Mesendoderm (in vitro differentiated cells): ENCODE measurements around the gene RTP3.

Experiments used
- DNase-seq: peaks from one replicate; pipeline ENCODE4 v3.0.0; 2013
- H2AK5ac ChIP-seq: 2 replicates; pipeline ENCODE4 v1.6.1; 2013; ENCODE audit warnings: low read length, inconsistent platforms
- H2BK120ac ChIP-seq: 2 replicates; pipeline ENCODE4 v1.6.1; 2013; ENCODE audit warnings: low read depth, mild to moderate bottlenecking, low read length, moderate library complexity, mixed read lengths
- H2BK15ac ChIP-seq: replicated peaks from 2 replicates; pipeline ENCODE4 v1.6.1; 2013; ENCODE audit warnings: low read depth, mild to moderate bottlenecking, moderate library complexity
- H2BK5ac ChIP-seq: 2 replicates; pipeline ENCODE4 v1.6.1; 2013; ENCODE audit warnings: low read length, inconsistent platforms
- H3K18ac ChIP-seq: 2 replicates; pipeline ENCODE4 v1.6.1; 2013; ENCODE audit warnings: mild to moderate bottlenecking, low read length, mixed read lengths
- H3K23ac ChIP-seq: one replicate; pipeline ENCODE4 v1.6.1; 2013; ENCODE audit warnings: low read length
- H3K27ac ChIP-seq: 2 replicates; pipeline ENCODE4 v1.5.1; 2013; ENCODE audit warnings: low read depth, mild to moderate bottlenecking, inconsistent platforms, low read length, moderate library complexity
- H3K27me3 ChIP-seq: 2 replicates; pipeline ENCODE4 v1.6.1; 2013; ENCODE audit warnings: low read length, control low read depth, mild to moderate bottlenecking, inconsistent platforms; ENCODE audit not compliant: insufficient read depth, poor library complexity
- H3K36me3 ChIP-seq: 2 replicates; pipeline ENCODE4 v1.6.1; 2013; ENCODE audit warnings: low read length, inconsistent platforms; ENCODE audit not compliant: control insufficient read depth, insufficient read depth
- H3K4ac ChIP-seq: one replicate; pipeline ENCODE4 v1.6.1; 2013; ENCODE audit warnings: low read depth, mild to moderate bottlenecking, low read length, moderate library complexity
- H3K4me1 ChIP-seq: 2 replicates; pipeline ENCODE4 v1.6.1; 2013; ENCODE audit warnings: low read depth, low read length, inconsistent platforms; ENCODE audit not compliant: control insufficient read depth
- H3K4me2 ChIP-seq: 2 replicates; pipeline ENCODE4 v1.6.1; 2013; ENCODE audit warnings: low read length
- H3K4me3 ChIP-seq: 2 replicates; pipeline ENCODE4 v1.5.1; 2013; ENCODE audit warnings: mild to moderate bottlenecking, low read length
- H3K56ac ChIP-seq: one replicate; pipeline ENCODE4 v1.6.1; 2013; ENCODE audit warnings: low read length
- H3K79me1 ChIP-seq: 2 replicates; pipeline ENCODE4 v1.6.1; 2013; ENCODE audit warnings: low read length, inconsistent platforms
- H3K79me2 ChIP-seq: 2 replicates; pipeline ENCODE4 v1.6.1; 2013; ENCODE audit warnings: mild to moderate bottlenecking, low read length; ENCODE audit not compliant: control insufficient read depth, insufficient read depth
- H3K9ac ChIP-seq: 2 replicates; pipeline ENCODE4 v1.6.1; 2013; ENCODE audit warnings: low read length, inconsistent platforms
- H4K5ac ChIP-seq: one replicate; pipeline ENCODE4 v1.6.1; 2013; ENCODE audit warnings: low read length
- H4K8ac ChIP-seq: one replicate; pipeline ENCODE4 v1.6.1; 2013; ENCODE audit warnings: low read depth, mild to moderate bottlenecking, control low read depth, low read length, moderate library complexity
- WGBS: extraction: QIAGEN DNeasy Blood & Tissue Kit; methylation state at CpG from one replicate; pipeline ENCODE4 v1.1.7; 2013; ENCODE audit warnings: low lambda C conversion rate, missing lambda C conversion rate; ENCODE audit not compliant: insufficient coverage; ENCODE audit errors: extremely low coverage; 5-methylcytosine and 5-hydroxymethylcytosine counted together

The RTP3 gene

DNA sequence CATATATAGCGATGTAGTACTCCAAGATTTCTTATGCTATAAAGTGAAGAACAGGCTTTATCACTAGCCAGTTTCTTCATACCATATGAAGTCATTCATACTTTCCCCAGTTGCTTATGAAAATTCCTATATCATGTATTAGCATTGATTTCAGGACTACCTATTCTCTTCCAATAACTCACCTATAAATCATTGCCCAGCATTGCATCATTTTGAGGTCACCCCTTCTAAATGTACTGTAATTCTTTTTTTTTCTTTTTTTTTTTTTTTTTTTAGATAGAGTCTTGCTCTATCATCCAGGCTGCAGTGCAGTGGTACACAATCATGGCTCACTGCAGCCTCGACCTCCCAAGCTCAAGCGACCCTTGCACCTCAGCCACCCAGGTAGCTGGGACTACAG, 27.1 kb downstream of the RTP3 start:
- Histone ChIP-seq H3K9ac (no peak overlapping the region), H3K4me2 (no peak overlapping the region), H3K18ac (no peak overlapping the region), H3K27ac (no peak overlapping the region), H3K23ac (no peak overlapping the region), H2BK5ac (no peak overlapping the region), H3K79me2 (no peaks in the 10 kb centered on the region), H3K4me3 (no peak overlapping the region), H3K56ac (no peak overlapping the region), H4K8ac (no peak overlapping the region), H4K5ac (no peak overlapping the region), H2BK15ac (no peak overlapping the region), H2AK5ac (no peak overlapping the region), H2BK120ac (no peak overlapping the region), H3K36me3 (no peaks in the 10 kb centered on the region), H3K27me3 (no peaks in the 10 kb centered on the region), H3K4me1 (no peaks in the 10 kb centered on the region), H3K4ac (no peak overlapping the region), H3K79me1 (no peaks in the 10 kb centered on the region)
- no CpG with 5 or more reads among the region's 3 CpGs for WGBS
- DNase-seq = no peak

GRCh38 chr3:46527239-46527638, 29.5 kb downstream of the RTP3 start:
- no peaks in the 10 kb centered on the region for H3K79me1 ChIP-seq
- H3K36me3 ChIP-seq = no peaks in the 10 kb centered on the region
- no peak overlapping the region for H3K4ac ChIP-seq
- H3K56ac ChIP-seq = no peak overlapping the region
- H3K4me3 ChIP-seq = no peak overlapping the region
- no peak overlapping the region for H4K8ac ChIP-seq
- H2AK5ac ChIP-seq = no peak overlapping the region
- no peak overlapping the region for H3K18ac ChIP-seq
- no peaks in the 10 kb centered on the region for H3K27me3 ChIP-seq
- no CpG with 5 or more reads among the region's 5 CpGs for WGBS
- H3K4me2 ChIP-seq = no peak overlapping the region
- no peak overlapping the region for H2BK5ac ChIP-seq
- H2BK15ac ChIP-seq = no peak overlapping the region
- H3K27ac ChIP-seq = no peak overlapping the region
- H3K9ac ChIP-seq = no peak overlapping the region
- H3K4me1 ChIP-seq = no peaks in the 10 kb centered on the region
- no peak overlapping the region for H3K23ac ChIP-seq
- no peak for DNase-seq
- H4K5ac ChIP-seq = no peak overlapping the region
- H2BK120ac ChIP-seq = no peak overlapping the region
- H3K79me2 ChIP-seq = no peaks in the 10 kb centered on the region

DNA sequence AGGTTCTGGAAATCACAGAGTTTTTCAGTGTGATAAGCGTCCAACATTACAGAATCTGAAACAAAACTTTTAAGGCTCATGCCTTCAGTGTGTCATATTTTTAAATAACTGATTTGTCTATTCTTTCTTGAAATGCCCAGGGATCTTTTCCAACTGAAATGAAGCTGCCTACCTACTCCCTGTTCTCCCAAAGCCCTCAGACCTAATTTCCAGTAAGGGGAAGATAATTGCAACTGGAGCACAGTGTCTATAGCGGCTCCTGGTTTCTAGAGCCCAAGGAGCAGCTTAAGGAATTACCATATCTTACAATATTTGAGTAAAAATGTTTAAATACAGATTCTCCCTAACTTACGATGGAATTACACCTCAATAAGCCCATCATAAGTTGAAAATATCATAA, 35.3 kb downstream of the RTP3 start:
- Histone ChIP-seq H3K36me3 (no peaks in the 10 kb centered on the region), H3K9ac (no peak overlapping the region), H4K5ac (no peak overlapping the region), H3K23ac (no peak overlapping the region), H3K4me1 (no peaks in the 10 kb centered on the region), H3K56ac (no peak overlapping the region), H4K8ac (no peak overlapping the region), H3K79me2 (no peaks in the 10 kb centered on the region), H3K4me2 (no peak overlapping the region), H3K18ac (no peak overlapping the region), H3K27me3 (no peaks in the 10 kb centered on the region), H3K4me3 (no peak overlapping the region), H2BK120ac (no peak overlapping the region), H3K4ac (no peak overlapping the region), H2AK5ac (no peak overlapping the region), H3K27ac (no peak overlapping the region), H2BK5ac (no peak overlapping the region), H3K79me1 (no peaks in the 10 kb centered on the region), H2BK15ac (no peak overlapping the region)
- no peak for DNase-seq
- no CpG with 5 or more reads among the region's 3 CpGs for WGBS

DNA sequence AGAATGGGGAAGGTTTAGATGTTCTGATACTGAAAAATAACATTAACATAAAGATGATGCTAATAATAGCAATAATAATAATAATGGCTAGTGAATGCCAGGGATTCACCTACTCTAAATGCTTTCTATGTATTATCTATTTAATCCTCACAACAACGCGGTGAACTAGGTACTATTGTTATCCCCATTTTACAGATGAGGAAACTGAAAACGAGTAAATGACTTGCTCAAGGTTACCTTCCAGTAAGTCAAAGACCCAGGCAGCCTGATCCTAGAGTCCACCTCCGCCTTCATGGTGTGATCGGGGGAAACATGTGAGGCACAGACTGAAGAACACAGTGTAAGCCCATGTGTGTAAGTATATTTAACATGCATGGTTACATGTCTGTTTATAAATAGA, 38.0 kb downstream of the RTP3 start:
- Histone ChIP-seq H3K79me2 (no peaks in the 10 kb centered on the region), H4K8ac (no peak overlapping the region), H3K4me1 (peaks cover 2% of the 10 kb centered on the region), H3K79me1 (no peaks in the 10 kb centered on the region), H3K23ac (no peak overlapping the region), H3K4ac (no peak overlapping the region), H2BK15ac (no peak overlapping the region), H2AK5ac (no peak overlapping the region), H2BK120ac (no peak overlapping the region), H3K56ac (no peak overlapping the region), H2BK5ac (no peak overlapping the region), H3K4me3 (no peak overlapping the region), H3K27ac (no peak overlapping the region), H3K4me2 (no peak overlapping the region), H3K9ac (no peak overlapping the region), H3K36me3 (no peaks in the 10 kb centered on the region), H3K27me3 (no peaks in the 10 kb centered on the region), H4K5ac (no peak overlapping the region), H3K18ac (no peak overlapping the region)
- no CpG with 5 or more reads among the region's 5 CpGs for WGBS
- DNase-seq = no peak

GRCh38 chr3:46536758-46537157, 39.0 kb downstream of the RTP3 start:
- H3K9ac ChIP-seq = no peak overlapping the region
- no peak overlapping the region for H2BK15ac ChIP-seq
- no peak overlapping the region for H2BK5ac ChIP-seq
- no peak overlapping the region for H4K8ac ChIP-seq
- H2BK120ac ChIP-seq = no peak overlapping the region
- H3K79me2 ChIP-seq = no peaks in the 10 kb centered on the region
- H3K4me2 ChIP-seq = no peak overlapping the region
- H3K56ac ChIP-seq = no peak overlapping the region
- H3K23ac ChIP-seq = no peak overlapping the region
- H2AK5ac ChIP-seq = no peak overlapping the region
- no peaks in the 10 kb centered on the region for H3K36me3 ChIP-seq
- no peak overlapping the region for H3K27ac ChIP-seq
- H3K4me3 ChIP-seq = no peak overlapping the region
- no peaks in the 10 kb centered on the region for H3K27me3 ChIP-seq
- H4K5ac ChIP-seq = no peak overlapping the region
- H3K4me1 ChIP-seq = peaks cover 2% of the 10 kb centered on the region
- no peak overlapping the region for H3K4ac ChIP-seq
- DNase-seq = no peak
- H3K18ac ChIP-seq = no peak overlapping the region
- H3K79me1 ChIP-seq = no peaks in the 10 kb centered on the region

DNA sequence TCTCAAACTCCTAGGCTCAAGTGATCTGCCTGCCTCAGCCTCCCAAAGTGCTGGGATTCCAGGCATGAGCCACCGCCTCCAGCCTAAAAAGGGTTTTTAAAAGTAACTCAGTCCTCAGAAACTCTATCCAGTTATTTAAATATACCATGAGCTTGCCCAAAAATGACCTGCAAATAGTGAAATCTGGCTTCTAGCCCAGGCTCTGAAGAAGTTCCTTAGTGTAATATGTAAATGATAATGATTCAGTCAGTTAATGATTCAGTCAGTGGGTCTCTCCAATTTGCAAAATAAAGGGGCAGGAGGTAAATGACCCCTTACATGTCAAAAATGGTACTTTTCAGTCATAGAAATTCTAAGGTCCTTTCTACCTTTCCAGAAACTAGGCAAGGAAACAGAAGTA, 39.5 kb downstream of the RTP3 start:
- H4K8ac ChIP-seq = no peak overlapping the region
- H3K4me3 ChIP-seq = no peak overlapping the region
- no peak overlapping the region for H3K23ac ChIP-seq
- no peak overlapping the region for H3K4ac ChIP-seq
- no peak overlapping the region for H2BK5ac ChIP-seq
- no peak overlapping the region for H4K5ac ChIP-seq
- H3K79me1 ChIP-seq = no peaks in the 10 kb centered on the region
- H3K27ac ChIP-seq = no peak overlapping the region
- H3K4me1 ChIP-seq = peaks cover 2% of the 10 kb centered on the region
- no CpG with 5 or more reads among the region's 1 CpG for WGBS
- no peak overlapping the region for H3K56ac ChIP-seq
- H3K27me3 ChIP-seq = no peaks in the 10 kb centered on the region
- no peak overlapping the region for H2BK15ac ChIP-seq
- no peak overlapping the region for H3K9ac ChIP-seq
- DNase-seq = no peak
- H3K36me3 ChIP-seq = no peaks in the 10 kb centered on the region
- H2AK5ac ChIP-seq = no peak overlapping the region
- no peak overlapping the region for H2BK120ac ChIP-seq
- no peaks in the 10 kb centered on the region for H3K79me2 ChIP-seq
- no peak overlapping the region for H3K18ac ChIP-seq
- H3K4me2 ChIP-seq = no peak overlapping the region
